Measurements from ENCODE around the gene ZNF514.

Gene ZNF514

GRCh38 chr2:95109260-95109659 lies 50.4 kb downstream of the ZNF514 start:
- TF ChIP-seq EP300 (IDR thresholded peaks at IDR 0.05; ENCODE audit: borderline replicate concordance) = no peak

GRCh38 chr2:95106081-95106480 lies 53.6 kb downstream of the ZNF514 start:
- TF ChIP-seq MAX (IDR thresholded peaks at IDR 0.05) (no peak), TCF12 (IDR thresholded peaks at IDR 0.05; ENCODE audit: low read depth) (no peak), TAF1 (IDR thresholded peaks at IDR 0.05; ENCODE audit: low read depth) (no peak), EGR1 (IDR thresholded peaks at IDR 0.05) (no peak), REST (IDR thresholded peaks at IDR 0.05; ENCODE audit: low read depth) (no peak), TEAD4 (IDR thresholded peaks at IDR 0.05) (no peak), EP300 (IDR thresholded peaks at IDR 0.05; ENCODE audit: borderline replicate concordance) (no peak), ZBTB7A (IDR thresholded peaks at IDR 0.05; ENCODE audit: low read depth) (no peak), FOXM1 (IDR thresholded peaks at IDR 0.05; ENCODE audit: borderline replicate concordance, low read depth) (no peak)

GRCh38 chr2:95104606-95105005 lies 55.0 kb downstream of the ZNF514 start:
- TF ChIP-seq CREB1 (IDR thresholded peaks at IDR 0.05; ENCODE audit: low read depth) = no peak
- no peak for TF ChIP-seq REST (IDR thresholded peaks at IDR 0.05; ENCODE audit: low read depth)
- no peak for TF ChIP-seq CEBPB (IDR thresholded peaks at IDR 0.05)

GRCh38 chr2:95099910-95100309 lies 59.7 kb downstream of the ZNF514 start:
- no peak for TF ChIP-seq EP300 (IDR thresholded peaks at IDR 0.05; ENCODE audit: borderline replicate concordance)
- no peak for TF ChIP-seq FOXM1 (IDR thresholded peaks at IDR 0.05; ENCODE audit: borderline replicate concordance, low read depth)
- TF ChIP-seq YY1 (IDR thresholded peaks at IDR 0.05; ENCODE audit: low read depth) = no peak
- TF ChIP-seq CEBPB (IDR thresholded peaks at IDR 0.05) = no peak
- TF ChIP-seq ZBTB7A (IDR thresholded peaks at IDR 0.05; ENCODE audit: low read depth) = no peak
- TF ChIP-seq TCF12 (IDR thresholded peaks at IDR 0.05; ENCODE audit: low read depth) = no peak
- no peak for TF ChIP-seq TEAD4 (IDR thresholded peaks at IDR 0.05)
- no peak for TF ChIP-seq REST (IDR thresholded peaks at IDR 0.05; ENCODE audit: low read depth)
- no peak for TF ChIP-seq USF1 (IDR thresholded peaks at IDR 0.05)

Data from Ishikawa (cell line).